ENCODE measurements around the gene METTL4.
"Not testable (repeated sequence)": the region's sequence is repeated elsewhere in the genome, so short reads cannot be mapped to it uniquely, and the experiment has no call there.

Gene METTL4

DNA sequence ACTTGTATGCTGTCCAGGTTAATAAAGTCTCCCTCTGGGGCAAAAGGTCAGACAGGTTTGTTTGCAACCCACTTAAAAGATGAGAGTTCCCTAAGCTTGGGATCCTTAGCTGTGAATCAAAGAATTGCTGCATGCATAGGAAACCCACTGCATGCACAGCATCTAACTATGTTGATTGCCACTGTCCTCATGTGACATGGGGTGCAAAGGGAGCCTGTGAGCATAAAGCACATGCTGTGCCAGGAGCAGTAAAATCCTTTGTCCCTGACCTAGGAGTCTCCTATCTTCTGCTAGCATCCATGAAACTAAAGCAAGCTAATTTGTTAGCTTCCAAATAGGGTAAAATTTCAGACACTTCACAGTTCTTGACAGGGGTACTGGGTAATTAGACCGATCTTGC lies 13.8 kb downstream of the METTL4 start:
- DNase-seq, result no peak

DNA sequence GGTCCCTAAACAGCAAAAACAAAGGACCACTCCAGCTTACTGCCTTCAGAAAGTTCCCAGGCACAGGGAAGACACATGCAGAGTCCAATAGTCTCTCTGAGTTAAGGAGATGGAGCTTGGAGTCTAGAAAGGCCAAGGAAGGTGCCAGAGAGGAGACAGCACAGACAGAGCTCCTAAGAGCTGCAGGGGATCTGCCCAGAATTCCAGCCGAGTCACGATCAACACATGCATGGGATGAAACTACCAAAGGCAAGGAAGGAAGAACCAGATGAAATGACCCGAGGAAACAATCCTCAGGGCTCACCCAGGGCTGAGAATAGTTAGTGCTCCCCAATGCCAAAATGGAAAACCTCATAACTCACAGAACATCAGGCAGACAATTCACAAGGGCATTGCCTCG lies 15.4 kb downstream of the METTL4 start:
- DNase-seq, result no peak

DNA sequence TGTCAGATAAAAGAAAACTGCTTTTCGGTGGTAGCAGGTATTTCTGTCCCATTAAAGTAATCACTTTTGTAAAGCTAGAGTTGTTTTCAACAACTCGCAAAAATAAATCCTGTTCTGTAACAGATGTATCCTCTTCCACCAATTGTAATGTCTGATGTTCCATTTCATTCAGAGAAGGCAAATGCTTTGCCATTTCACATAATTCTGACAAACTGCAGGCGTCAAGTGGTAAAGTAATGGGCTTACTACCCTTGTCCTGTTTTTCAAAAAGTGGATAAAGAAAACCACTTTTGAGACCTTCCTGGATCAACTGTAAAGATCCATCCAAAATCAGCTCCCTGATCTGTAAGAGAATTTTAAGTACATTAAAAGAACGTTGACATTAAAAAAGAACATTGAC lies 16.6 kb downstream of the METTL4 start:
- no peak for DNase-seq

DNA sequence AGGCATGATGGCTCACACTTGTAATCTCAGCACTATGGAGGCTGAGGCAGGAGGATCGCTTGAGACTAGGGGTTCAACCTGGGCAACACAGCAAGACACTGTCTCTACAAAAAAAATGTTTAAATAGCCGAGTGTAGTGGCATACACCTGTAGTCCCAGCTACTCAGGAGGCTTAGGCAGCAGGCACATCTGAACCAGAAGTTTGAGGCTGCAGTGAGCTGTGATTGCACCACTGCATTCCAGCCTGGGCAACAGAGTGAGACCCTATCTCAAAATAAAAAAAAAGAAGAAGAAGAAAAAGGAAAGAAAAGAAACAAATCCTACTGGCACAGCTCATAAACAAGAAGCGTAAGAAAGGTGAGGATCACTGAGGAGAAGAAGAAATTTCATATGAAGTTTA lies 19.9 kb downstream of the METTL4 start:
- no peak for DNase-seq

DNA sequence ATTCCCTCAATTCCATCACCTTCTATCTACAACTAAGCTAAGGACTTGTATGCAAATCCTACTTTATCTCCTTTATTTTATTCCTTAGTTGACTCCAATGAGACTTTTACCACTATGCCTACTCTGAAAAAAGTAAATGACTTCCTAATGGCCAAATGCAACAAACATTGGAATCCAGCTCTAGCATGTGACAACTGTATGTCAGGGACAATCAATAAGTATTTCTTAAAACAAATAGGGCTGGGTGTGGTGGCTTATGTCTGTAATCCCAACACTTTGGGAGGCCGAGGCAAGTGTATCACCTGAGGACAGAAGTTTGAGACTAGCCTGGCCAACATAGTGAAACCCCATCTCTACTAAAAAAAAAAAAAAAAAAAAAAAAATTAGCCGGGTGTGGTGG lies 21.8 kb downstream of the METTL4 start:
- no peak for DNase-seq

DNA sequence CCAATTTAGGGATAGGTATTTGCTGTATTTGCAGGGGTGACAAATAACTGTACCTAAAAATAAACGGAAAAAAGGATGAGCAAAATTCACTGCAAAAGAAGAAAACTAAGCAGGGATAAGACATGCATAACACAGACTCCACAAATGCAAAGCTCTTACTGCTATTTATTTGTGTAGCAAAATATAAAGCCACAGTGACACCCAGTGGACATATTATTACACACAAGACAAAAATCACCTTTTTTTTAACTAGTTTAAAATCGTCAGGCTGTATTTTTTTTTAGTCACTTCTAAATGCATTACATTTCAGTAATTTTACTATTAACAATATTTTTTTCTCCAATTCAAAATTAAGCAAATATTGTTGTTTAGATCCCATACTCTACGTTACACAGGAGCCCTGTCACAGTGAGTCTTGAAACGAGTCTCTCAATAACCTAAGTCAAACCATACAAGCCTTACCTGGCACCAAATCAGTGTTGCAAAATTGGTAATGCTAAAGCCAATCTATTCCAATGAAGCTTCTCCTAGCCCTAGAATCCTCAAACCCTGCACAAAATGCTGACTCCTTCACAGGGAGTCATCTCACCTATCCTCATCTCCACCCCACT lies 23.7 kb downstream of the METTL4 start:
- DNase-seq, result peak; percentile 36

DNA sequence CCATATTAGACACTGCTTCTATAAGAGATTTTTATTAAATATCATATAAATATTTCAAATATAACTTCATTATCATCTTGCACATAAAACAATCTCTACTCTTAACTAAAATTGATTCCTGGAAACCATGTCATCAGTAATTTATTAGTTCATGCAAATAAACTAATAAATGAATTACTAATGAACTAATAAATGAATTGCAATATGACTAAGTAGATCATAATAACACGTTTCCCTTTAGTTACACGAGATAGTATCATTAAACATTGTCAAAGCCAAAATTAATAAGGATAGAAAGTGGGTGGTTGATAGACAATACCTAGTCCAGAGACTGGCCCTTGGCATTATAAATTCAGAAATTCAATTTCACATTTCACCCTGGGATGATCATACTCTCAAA lies 26.1 kb downstream of the METTL4 start:
- DNase-seq, result no peak

DNA sequence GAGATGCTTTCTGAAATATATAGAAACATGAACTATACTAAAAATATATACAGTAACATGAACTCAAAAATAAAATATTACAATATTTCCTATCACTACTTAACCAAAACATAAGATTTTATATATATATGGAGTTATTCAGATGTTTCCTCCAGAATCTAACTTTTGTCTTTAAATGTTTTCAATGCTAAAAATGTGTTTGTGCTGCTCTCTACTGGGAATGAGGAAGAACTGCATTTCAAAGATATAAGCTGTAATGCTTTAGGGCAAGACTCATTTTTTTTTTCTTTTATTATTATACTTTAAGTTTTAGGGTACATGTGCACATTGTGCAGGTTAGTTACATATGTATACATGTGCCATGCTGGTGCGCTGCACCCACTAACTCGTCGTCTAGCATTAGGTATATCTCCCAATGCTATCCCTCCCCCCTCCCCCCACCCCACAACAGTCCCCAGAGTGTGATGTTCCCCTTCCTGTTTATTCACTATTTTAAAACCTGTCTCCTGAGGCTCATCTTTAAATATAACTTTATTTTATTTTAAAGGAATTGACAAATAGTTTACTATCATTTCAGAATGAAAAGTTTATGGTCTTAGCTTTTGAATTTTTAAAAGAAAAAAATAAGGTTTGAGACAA lies 29.3 kb downstream of the METTL4 start:
- DNase-seq, result peak; percentile 67

DNA sequence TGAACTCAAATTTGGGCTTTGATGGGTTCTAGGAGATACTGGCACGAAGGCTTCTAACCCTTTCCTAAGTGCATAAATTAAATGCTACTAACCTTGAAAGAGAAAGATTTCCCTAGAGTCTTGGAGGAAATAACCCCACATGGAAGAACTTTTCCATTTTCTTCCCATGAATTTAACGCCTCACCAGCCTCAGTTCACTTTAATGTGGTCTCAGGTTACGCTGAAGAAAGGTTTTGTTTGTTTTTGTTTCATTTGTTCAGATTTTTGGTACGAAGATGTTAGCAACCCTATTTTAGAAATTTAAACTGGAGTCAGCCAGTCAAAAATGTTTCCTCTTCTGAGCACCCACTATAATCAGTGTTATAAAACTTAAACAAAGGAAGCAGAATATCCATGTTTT lies 30.7 kb downstream of the METTL4 start:
- DNase-seq, result no peak

DNA sequence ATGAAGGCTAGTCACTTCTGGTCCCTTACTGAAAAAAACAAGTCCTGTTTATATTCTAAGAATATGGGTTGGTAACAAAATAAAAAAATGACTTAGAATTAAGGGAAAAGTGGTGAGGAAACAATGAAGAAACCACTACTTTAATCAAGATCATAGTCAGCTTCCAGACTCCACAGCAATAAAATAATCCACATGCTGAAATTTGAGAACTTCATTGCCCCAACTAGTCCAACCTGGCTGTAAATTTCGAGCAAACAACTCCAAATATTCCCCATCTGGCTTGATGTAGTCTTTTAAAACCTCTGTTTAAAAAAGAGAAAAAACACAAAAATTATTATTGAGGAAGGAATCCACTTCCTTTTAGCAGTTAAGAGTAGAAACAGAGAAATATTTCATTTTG lies 32.5 kb downstream of the METTL4 start:
- no peak for DNase-seq

DNA sequence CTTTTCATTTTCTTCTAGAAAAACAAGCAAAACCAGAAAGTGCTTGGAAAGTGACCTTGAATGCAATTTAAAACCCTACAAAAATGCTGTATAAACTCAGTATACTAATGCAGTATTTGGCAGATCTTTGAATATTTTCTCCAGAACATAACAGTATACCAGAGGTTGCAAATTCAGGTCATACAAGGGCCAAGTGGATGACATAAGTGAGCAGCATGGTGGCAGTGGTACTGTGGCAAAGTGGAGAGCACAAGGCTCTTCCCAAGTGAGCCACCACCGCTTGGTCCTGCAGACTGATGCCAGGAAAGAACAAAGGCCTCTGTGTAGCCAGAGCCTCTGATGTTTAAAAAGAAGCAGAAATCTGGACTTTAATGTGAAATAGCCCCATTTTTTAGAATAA lies 33.1 kb downstream of the METTL4 start:
- no peak for DNase-seq

DNA sequence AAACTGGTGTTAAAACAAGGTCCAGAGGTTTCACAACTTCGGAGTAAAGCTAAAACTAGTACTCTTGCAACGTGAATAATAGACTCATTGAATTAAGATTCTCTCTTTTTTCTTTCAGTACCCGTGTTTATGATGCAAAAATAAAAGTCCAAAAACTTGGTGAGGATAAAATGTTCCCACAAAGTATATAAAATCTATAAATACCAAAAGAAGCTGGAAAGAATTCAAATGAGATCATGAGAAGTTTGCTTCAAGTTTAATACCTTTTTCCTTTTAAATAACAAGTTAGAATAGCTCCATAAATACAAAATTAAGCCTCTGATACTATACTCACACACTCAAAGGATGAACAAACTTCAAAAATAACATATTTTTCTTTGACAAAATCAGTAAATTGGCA lies 34.0 kb downstream of the METTL4 start:
- DNase-seq, result no peak

DNA sequence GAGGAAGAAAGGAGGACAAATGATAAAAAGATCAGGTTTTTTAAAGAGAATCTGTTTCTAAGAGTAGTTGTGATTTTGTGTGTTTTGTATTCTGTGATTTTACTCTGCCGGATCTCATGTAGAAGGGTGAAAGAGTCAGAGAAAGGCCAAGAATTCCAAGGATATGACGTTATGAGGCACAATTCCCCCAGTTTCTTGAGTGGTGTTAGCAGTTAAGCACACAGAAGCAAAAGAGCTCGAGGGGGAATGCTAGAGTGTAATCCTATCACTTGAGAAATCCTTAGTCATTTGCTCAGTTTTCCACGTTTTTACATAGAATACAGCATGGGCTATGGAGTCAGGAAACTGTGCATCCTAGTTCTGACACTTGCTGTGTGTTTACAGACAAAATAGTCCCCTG lies 34.8 kb downstream of the METTL4 start:
- peak; percentile 90 for DNase-seq

DNA sequence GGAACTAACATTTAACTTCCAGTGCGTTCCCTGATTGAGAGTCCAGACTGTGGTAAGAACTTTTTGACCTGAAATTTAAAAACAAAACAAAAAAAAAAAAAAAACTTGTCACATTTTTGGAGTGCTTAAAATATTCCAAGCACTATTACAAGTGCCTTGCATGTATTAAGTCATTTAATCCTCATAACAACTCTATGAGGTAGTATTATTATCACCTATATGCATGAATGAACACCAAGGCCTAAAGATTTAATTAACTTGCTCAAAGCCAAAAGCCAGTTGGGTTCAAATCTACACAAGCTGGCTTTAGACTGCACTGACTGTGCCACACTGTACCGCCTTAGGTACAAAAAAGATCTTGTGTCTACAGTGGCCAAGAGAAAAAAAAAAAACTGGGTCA lies 35.2 kb downstream of the METTL4 start:
- DNase-seq, result no peak

DNA sequence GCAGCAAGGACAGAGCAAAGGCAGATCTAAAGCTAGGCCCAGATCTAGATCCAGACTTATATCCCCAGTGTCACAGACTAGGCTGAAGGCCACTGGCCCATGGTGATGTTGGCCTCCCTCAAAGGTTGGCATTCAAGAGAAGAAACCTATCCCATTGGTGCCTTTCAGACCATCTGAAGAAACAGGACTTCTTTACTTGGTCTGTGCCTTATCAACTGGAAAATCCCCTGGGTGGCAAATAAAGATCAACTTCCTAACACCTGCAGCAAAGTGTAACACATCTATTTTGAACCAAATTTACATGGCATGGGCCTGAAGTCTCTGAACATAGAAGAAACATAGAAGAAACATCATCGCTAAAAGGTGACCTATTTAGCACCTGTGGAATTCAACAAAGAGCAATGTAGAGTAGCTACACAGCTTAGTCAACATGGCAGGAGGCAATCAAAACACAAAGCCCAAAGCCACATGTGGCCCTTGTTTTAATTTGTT lies 35.8 kb downstream of the METTL4 start:
- no peak for DNase-seq

DNA sequence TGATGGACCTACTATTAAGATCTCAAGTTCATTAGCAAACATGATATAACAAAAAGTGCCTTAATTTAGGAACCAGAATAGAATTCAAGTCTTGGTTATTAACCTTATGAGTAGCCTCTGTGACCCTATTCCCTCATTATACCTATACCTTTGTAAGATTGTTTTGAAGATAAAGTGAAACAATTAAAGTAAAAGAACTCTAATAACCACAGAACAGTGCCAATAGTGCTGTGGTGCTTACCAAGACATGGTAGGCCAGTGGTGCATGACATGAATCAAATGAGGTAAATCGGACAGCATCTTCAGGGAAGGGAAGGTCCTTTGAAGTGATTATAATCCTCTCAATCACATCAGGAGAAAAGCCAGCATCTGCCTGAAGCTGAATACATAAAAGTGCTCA lies 36.4 kb downstream of the METTL4 start:
- DNase-seq, result no peak

DNA sequence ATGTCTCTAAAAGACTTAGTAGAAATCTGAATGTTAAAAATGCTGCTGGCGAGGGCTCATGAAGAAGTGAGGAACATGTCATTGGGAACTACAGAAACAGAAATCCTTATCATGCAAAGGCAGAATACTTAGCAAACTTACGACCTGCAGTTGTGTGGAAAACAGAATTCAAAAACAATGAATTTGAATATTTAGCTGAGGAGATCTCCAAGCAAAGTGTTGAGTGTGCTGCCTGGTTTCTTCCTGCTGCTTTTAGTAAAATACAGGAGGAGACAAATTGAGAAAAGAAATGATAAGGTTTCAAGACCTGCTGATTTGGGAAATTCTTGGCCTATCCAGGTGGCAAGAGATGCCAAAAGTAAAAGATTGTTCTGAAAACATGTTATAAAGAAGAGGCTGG lies 38.5 kb downstream of the METTL4 start:
- no peak for DNase-seq

DNA sequence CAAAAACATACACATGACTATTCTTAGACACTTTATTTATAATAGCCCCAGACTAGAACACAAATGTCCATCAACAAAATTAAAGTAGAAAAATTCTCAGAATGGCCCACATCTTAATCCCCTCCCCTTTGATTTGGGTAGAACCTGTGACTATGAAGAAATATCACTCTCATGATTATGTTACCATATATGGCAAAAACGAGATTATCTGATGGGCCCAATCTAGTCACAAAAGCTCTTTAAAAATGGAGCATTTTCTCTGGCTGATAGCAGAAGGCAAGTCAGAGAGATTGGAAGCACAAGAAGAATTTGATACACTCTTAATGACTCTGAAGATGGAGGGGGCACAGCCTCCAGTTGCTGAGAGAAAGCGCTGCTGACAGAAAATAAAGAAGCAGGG lies 39.6 kb downstream of the METTL4 start:
- DNase-seq, result no peak

DNA sequence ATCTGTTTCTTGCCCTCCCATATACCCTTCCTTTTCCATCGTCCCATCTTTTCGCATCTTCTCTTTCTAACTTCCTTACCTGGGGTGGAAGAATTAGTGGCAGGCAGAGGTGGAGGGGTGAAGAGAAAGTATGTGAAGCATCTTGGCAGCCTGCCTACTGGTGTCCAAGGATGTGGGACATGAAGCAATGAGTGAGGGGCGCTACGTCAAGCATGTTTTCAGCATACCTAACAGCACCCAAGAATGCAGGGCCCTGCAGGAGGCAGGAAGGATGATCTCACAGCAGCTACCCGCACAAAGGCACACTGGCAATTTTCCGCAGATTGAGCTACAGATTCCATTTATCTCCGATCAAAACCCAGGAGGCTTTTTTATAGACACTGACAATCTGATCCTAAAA lies 42.2 kb downstream of the METTL4 start:
- no peak for DNase-seq

DNA sequence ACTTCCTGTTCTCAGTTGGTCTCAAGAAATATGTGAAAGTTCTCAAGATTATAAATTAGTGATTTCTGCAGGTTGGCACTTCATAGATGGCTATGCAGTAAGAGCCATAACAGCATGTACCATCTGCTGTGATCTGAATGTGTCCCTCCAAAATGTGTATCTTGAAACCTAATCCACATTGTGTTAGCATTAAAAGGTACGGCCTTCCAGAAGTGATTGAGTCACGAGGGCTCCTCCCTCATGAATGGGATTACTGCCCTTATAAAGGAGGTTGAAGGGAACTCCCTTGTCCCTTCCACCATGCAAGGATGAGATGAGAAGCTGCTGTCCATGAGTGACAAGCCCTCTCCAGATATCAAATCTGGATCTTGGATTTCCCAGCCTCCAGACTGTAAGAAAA lies 45.0 kb downstream of the METTL4 start:
- DNase-seq, result no peak

DNA sequence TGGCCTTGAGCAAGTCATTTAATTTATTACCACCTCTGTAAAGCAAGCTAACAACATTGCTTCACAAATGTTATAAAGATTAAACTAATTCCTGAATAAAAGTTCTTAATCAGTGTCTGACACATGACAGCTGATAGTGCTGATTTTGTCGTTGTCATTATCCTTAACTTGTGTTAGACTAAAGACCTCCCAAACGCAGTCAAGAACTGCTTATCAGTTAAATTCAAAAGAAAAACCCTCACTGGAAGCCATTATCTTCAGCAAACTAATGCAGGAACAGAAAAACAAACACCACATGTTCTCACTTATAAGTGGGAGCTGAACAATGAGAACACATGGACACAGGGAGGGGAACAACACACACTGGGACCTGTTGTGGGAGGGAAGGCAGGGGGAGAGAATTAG lies 46.5 kb downstream of the METTL4 start:
- not testable (repeated sequence) for DNase-seq

DNA sequence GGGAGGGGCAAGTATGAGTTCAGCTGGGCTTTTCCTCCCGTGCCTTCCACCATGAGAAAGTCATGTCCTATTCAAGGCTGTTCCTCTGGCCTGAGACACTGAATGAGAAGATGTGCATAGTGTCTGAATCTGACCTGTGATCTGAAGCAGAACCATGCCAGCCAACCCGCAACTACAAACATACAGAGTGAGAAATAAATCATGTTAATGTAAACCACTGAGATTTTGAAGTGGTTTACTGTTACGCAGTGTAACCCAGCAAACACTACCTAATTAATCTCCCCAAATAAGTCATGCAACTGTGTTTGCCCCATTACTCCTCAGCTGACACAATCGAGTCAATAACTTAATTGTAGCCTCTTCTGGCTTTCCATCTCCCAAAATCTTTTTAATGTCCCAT lies 49.2 kb downstream of the METTL4 start:
- DNase-seq, result no peak

DNA sequence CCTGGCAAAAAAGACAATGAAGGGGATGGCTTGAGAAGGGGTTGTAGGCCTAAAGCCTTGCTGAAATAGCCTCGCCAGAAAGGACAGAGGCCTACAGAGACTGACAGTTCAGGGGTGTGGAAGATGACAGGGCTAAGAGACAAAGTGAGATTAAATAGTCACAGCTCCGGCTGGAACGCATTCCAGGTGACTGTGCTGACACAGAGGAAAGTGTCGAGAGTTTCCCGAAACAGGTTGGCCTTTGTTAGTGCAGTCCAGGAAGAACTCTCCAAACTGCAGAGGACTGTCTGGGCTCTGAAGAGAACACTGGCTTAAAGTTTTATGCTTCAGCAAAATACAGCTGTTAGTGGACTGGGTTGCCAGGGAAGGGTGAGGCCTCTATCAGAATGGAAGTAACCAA lies 52.8 kb downstream of the METTL4 start:
- no peak for DNase-seq

DNA sequence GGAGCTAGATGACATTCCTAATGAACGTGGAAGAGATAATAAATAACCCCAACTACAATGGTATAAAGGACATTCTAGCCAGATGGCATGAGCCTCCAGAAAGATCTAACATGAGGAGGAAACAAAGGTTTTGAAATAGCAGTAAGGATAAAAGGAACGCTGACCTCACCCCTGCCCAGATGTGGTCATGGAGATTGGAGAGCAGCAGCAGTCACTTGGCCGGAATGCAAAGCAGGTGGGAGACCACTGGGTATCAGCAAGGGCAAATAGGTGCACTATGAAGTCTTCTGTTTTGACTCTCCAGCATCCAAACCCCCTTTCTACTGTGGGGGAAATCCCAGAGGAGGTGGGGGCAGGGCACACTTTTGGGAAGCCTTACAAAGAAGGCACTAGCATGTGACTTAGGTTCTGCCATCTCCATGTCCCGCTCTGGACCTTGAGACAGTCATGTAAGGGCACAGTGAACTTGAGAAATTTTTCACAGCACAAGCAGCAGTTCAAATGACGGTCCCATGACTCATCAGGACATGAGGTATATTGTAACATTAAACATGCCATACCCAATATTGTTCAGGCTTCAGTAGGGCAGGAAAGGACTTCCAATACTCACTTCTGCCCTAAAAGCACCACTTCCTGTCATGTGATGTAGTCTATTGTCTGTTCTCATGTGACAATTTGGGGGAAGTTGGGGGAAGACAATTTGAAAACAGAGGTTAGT lies 55.2 kb downstream of the METTL4 start:
- DNase-seq, result peak; percentile 93

Data from HCEC 1CT (cell line).